M059J (cell line): ENCODE measurements around the gene SUMO4. TPM values are rescaled to one million over a fixed set of nuclear protein-coding genes. Genes with fewer than 3 reads are reported as not detected.

Experiments used
- DNase-seq: peaks from one replicate; pipeline ENCODE4 v3.0.0-alpha.2; 2012; ENCODE audit warnings: low read depth
- total RNA-seq: library from RNA; depleted of rRNA; stranded (reverse); fragments of >200 nt; shearing (Covaris generic); gene quantifications from 2 replicates; pipeline ENCODE4 v1.2.3, GENCODE V29; 2014; rRNA removed

Gene SUMO4
- 0.25 TPM in 1 of 2 replicates, not detected in the other for total RNA-seq

- DNase-seq: no peak
Measured at GRCh38 chr6:149400050-149400449, at the start of gene SUMO4. Gene SUMO4, plus strand, starts transcription at chr6:149400262. Its CDS starts 130 bp downstream, at chr6:149400392.

- DNase-seq: no peak
Measured at GRCh38 chr6:149354009-149354408, 46.1 kb upstream of the SUMO4 start.

GRCh38 chr6:149356081-149356750 is 43.8 kb upstream of the SUMO4 start:
- no peak for DNase-seq

- DNase-seq: no peak
Measured at GRCh38 chr6:149357726-149358538, 42.1 kb upstream of the SUMO4 start.

GRCh38 chr6:149359440-149359839 is 40.6 kb upstream of the SUMO4 start:
- no peak for DNase-seq

- DNase-seq: no peak
Measured at GRCh38 chr6:149360536-149360935, 39.5 kb upstream of the SUMO4 start.

- DNase-seq: peak; percentile 67
Measured at GRCh38 chr6:149362289-149362688, 37.8 kb upstream of the SUMO4 start.

GRCh38 chr6:149363154-149363553 is 36.9 kb upstream of the SUMO4 start:
- DNase-seq: peak; percentile 54

- no peak for DNase-seq
Measured at GRCh38 chr6:149364557-149364956, 35.5 kb upstream of the SUMO4 start.

- DNase-seq: no peak
Measured at GRCh38 chr6:149365197-149365596, 34.9 kb upstream of the SUMO4 start.

GRCh38 chr6:149366267-149366921 is 33.7 kb upstream of the SUMO4 start:
- no peak for DNase-seq

GRCh38 chr6:149368065-149368464 is 32.0 kb upstream of the SUMO4 start:
- DNase-seq: no peak

GRCh38 chr6:149371154-149371553 is 28.9 kb upstream of the SUMO4 start:
- DNase-seq: no peak

GRCh38 chr6:149372062-149372461 is 28.0 kb upstream of the SUMO4 start:
- no peak for DNase-seq

- DNase-seq: no peak
Measured at GRCh38 chr6:149373511-149373910, 26.6 kb upstream of the SUMO4 start.

- DNase-seq: no peak
Measured at GRCh38 chr6:149379977-149380376, 20.1 kb upstream of the SUMO4 start.

- DNase-seq: no peak
Measured at GRCh38 chr6:149380523-149380922, 19.5 kb upstream of the SUMO4 start.

GRCh38 chr6:149383371-149383770 is 16.7 kb upstream of the SUMO4 start:
- DNase-seq: no peak

GRCh38 chr6:149384464-149384863 is 15.6 kb upstream of the SUMO4 start:
- no peak for DNase-seq

- DNase-seq: no peak
Measured at GRCh38 chr6:149385998-149386646, 13.9 kb upstream of the SUMO4 start.

- no peak for DNase-seq
Measured at GRCh38 chr6:149387779-149388512, 12.1 kb upstream of the SUMO4 start.
